ENCODE results near the gene ADCY5. TPM values are rescaled to one million over a fixed set of nuclear protein-coding genes. Genes with fewer than 3 reads are reported as not detected.

ADCY5 gene
- polyA plus RNA-seq, 4 donors = 0.67 to 6.9 (median 5.0) TPM

DNA sequence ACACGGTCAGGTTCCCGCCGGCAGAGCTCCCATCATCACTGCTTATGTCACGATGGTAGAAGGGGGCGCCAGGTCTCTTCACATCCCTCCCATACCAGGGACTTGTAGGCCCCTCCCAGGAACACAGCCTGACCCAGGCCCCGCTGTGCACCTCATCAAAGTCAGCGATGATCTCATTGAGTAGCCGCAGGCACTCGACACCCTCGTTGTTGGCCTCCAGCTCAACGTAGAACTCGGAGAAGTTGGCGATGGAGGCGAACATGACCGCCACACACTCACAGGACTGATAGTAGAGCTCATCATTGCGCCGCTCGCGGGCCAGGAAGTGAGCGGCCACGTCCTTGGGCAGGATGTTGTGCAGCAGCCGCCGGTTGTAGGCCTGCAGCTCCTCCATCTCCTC is 157.9 kb downstream of the ADCY5 start:
- Histone ChIP-seq H3K4me1 (ENCODE audit: control insufficient read depth in 3 of 3, insufficient read depth in 2 of 3, low read depth in 1 of 3, low read length in 2 of 3) (no peaks in the 10 kb centered on the region), H3K9me3 (ENCODE audit: control insufficient read depth in 2 of 2, insufficient read depth in 1 of 2, low read depth in 1 of 2, low read length in 1 of 2) (no peaks in the 10 kb centered on the region), H3K4me3 (ENCODE audit: low read depth in 1 of 3, low read length in 3 of 3) (no peak overlapping the region), H3K27me3 (ENCODE audit: control insufficient read depth in 3 of 3, insufficient read depth in 3 of 3, low read length in 3 of 3) (no peaks in the 10 kb centered on the region), H3K27ac (ENCODE audit: low read depth in 1 of 3, low read length in 2 of 3) (no peak overlapping the region), H3K36me3 (ENCODE audit: control insufficient read depth in 3 of 3, insufficient read depth in 2 of 3, low read depth in 1 of 3, low read length in 3 of 3) (peaks cover 0 to 47% (median 0%) of the 10 kb centered on the region in 3 donors)
- DNase-seq (no peak), FAIRE-seq (no peak)
- WGBS, 3 donors = 91 to 94% (median 92%) methylated on average over 23 of the region's 23 CpGs

DNA sequence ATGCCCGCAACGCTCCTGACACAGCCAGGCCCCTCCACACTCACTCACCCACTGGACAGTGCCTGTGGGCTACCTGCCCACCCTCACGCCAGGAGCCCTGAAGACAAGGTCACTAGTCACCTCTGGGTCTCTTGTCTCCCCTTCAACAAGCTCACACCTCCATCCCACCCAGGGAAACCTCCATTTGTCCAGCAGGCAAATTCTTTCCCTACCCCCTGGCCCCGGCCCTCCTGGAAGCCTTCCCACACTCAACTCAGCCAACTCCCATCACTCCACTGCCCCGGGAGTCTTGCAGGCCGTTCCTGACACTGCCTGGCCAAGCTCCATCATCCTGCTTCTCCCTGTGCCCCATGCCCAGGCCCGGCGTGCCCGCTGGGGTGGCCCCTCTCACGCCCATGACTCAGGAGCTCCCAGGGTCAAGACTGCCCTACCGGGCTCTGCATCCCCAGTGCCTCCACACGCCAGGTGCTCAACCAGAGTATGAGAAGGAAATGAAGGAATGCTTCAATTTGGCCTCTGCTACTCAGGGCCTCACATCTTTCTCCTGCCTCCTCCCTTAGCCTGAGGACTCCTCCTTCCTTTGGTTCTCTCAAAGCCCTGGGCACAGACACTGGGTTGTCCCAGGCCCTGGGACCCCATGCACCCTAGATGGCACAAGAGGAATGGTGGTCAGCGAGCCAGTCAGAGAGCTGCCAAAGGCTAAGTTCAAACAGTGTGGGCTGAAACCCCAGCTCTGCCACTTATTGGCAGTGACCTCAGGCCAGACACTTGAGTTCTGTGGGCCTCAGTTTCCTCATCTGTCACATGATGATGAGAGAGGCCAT is 158.6 kb downstream of the ADCY5 start:
- Histone ChIP-seq H3K27ac (ENCODE audit: low read depth in 1 of 3, low read length in 2 of 3) (no peak overlapping the region), H3K4me3 (ENCODE audit: low read depth in 1 of 3, low read length in 3 of 3) (no peak overlapping the region), H3K9me3 (ENCODE audit: control insufficient read depth in 2 of 2, insufficient read depth in 1 of 2, low read depth in 1 of 2, low read length in 1 of 2) (no peaks in the 10 kb centered on the region), H3K4me1 (ENCODE audit: control insufficient read depth in 3 of 3, insufficient read depth in 2 of 3, low read depth in 1 of 3, low read length in 2 of 3) (no peaks in the 10 kb centered on the region), H3K36me3 (ENCODE audit: control insufficient read depth in 3 of 3, insufficient read depth in 2 of 3, low read depth in 1 of 3, low read length in 3 of 3) (peaks cover 0 to 49% (median 0%) of the 10 kb centered on the region in 3 donors), H3K27me3 (ENCODE audit: control insufficient read depth in 3 of 3, insufficient read depth in 3 of 3, low read length in 3 of 3) (no peaks in the 10 kb centered on the region)
- DNase-seq (no peak), FAIRE-seq (no peak)
- WGBS, 3 donors = 83 to 87% (median 84%) methylated on average over 13 of the region's 13 CpGs

DNA sequence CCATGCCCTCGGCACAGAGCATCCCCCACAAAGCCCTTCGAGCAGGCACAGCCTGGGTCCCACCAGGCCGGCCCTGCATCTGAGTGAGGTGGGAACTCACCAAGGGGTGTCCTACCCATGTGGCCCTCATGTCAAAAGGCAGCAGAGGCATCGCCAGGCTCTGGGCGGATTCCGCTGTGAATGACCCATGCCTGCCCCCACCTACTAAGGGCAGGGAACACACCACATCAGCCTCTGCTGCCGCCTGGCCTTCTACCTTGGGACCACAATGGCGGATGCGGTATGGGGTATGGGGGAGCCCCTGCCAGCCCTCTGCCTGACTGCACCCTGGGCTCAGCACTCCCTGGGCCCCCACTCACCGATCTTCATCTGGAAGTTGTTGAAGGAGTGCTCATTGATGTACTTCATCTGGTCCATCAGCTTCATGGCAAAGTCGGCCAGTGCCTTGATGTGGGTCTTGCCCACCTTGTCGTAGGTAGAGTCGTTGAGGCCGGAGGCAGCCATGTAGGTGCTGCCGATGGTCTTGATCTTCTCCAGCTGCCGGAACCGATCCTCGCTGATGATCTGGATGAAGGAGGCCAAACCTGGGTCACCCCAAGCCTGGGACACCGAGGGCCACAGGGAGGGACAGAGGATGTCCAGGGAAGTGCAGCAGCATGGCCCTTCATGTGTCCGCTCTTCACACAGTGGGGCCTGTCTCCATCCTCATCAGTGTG is 159.3 kb downstream of the ADCY5 start:
- H3K4me1 ChIP-seq (ENCODE audit: control insufficient read depth in 3 of 3, insufficient read depth in 2 of 3, low read depth in 1 of 3, low read length in 2 of 3) = no peaks in the 10 kb centered on the region
- no peak overlapping the region for H3K27ac ChIP-seq (ENCODE audit: low read depth in 1 of 3, low read length in 2 of 3)
- no peak for FAIRE-seq
- peaks cover 0 to 57% (median 0%) of the 10 kb centered on the region in 3 donors for H3K36me3 ChIP-seq (ENCODE audit: control insufficient read depth in 3 of 3, insufficient read depth in 2 of 3, low read depth in 1 of 3, low read length in 3 of 3)
- H3K27me3 ChIP-seq (ENCODE audit: control insufficient read depth in 3 of 3, insufficient read depth in 3 of 3, low read length in 3 of 3) = no peaks in the 10 kb centered on the region
- no peak overlapping the region for H3K4me3 ChIP-seq (ENCODE audit: low read depth in 1 of 3, low read length in 3 of 3)
- DNase-seq = no peak
- no peaks in the 10 kb centered on the region for H3K9me3 ChIP-seq (ENCODE audit: control insufficient read depth in 2 of 2, insufficient read depth in 1 of 2, low read depth in 1 of 2, low read length in 1 of 2)
- 93 to 94% (median 93%) methylated on average over 20 of the region's 20 CpGs for WGBS, 3 donors

DNA sequence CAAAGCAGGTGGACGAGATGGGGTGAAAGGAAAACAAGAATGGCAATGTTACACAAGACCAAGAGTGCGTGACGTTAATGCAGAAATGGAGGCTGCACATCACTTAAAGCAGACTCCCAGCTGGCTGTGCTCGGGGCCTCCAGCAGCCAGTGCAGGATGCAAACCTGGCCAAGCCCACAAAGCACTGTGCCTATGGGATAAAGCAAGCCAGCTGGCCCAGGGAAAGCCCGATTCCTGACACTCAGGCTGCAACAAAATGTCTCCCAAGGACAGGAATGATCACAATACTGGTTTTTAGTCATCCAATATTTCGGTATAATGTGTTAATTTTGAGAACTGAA is 161.0 kb downstream of the ADCY5 start:
- no peak for FAIRE-seq
- H3K27me3 ChIP-seq (ENCODE audit: control insufficient read depth in 3 of 3, insufficient read depth in 3 of 3, low read length in 3 of 3) = no peaks in the 10 kb centered on the region
- H3K36me3 ChIP-seq (ENCODE audit: control insufficient read depth in 3 of 3, insufficient read depth in 2 of 3, low read depth in 1 of 3, low read length in 3 of 3) = peaks cover 0 to 65% (median 0%) of the 10 kb centered on the region in 3 donors
- no peak overlapping the region for H3K27ac ChIP-seq (ENCODE audit: low read depth in 1 of 3, low read length in 2 of 3)
- H3K4me3 ChIP-seq (ENCODE audit: low read depth in 1 of 3, low read length in 3 of 3) = no peak overlapping the region
- no peaks in the 10 kb centered on the region for H3K4me1 ChIP-seq (ENCODE audit: control insufficient read depth in 3 of 3, insufficient read depth in 2 of 3, low read depth in 1 of 3, low read length in 2 of 3)
- no peak for DNase-seq
- H3K9me3 ChIP-seq (ENCODE audit: control insufficient read depth in 2 of 2, insufficient read depth in 1 of 2, low read depth in 1 of 2, low read length in 1 of 2) = no peaks in the 10 kb centered on the region
- 71 to 78% (median 75%) methylated on average over 6 of the region's 6 CpGs for WGBS, 3 donors

DNA sequence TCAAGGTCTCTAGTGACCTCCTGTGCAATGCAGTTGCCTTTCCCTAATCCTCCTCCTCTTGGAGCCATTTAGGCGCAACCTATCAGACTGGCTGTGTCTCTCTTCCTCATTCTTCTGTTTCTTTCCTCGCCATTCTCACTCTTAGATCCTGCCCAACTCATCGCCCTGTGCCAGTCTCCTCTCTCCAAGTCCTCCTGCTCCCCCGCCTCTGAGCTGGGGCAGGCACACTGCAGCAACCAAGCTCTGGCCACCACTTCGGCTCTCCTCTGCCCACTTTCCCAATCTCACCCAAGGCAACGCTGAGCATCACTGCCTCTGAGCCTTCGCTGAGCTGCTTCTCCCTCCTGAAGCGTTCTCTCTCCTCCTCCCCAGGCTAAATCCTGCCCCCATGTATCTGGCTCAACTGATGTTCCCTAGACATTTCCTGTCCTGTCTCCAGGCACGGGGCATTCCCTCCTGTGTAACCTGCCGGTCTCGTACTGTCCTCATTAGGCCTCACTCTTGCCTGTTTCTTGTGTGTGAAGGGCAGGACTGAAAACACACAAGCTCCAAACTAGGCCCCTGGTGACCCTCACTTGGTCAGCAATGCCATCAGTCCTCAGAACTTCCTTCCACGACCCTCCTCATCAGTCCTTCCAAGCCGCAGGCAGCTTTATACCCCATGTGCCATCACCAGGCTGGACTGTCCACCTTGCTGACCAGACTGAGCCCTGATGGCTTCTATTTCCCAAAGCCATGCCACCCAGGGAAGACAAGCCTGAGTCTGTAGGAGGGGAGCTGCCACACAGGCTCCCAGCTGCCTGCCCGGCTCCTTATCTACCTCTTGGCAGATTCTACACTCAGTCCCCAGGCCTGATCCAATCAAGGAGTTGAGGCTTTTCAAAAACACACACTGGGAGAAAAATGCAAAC is 161.6 kb downstream of the ADCY5 start:
- H3K4me3 ChIP-seq (ENCODE audit: low read depth in 1 of 3, low read length in 3 of 3) = no peak overlapping the region
- no peaks in the 10 kb centered on the region for H3K27me3 ChIP-seq (ENCODE audit: control insufficient read depth in 3 of 3, insufficient read depth in 3 of 3, low read length in 3 of 3)
- DNase-seq (no peak), FAIRE-seq (no peak)
- WGBS, 3 donors = 84 to 90% (median 87%) methylated on average over 14 of the region's 14 CpGs
- peaks cover 0 to 64% (median 0%) of the 10 kb centered on the region in 3 donors for H3K36me3 ChIP-seq (ENCODE audit: control insufficient read depth in 3 of 3, insufficient read depth in 2 of 3, low read depth in 1 of 3, low read length in 3 of 3)
- H3K27ac ChIP-seq (ENCODE audit: low read depth in 1 of 3, low read length in 2 of 3) = no peak overlapping the region
- H3K4me1 ChIP-seq (ENCODE audit: control insufficient read depth in 3 of 3, insufficient read depth in 2 of 3, low read depth in 1 of 3, low read length in 2 of 3) = no peaks in the 10 kb centered on the region
- no peaks in the 10 kb centered on the region for H3K9me3 ChIP-seq (ENCODE audit: control insufficient read depth in 2 of 2, insufficient read depth in 1 of 2, low read depth in 1 of 2, low read length in 1 of 2)

DNA sequence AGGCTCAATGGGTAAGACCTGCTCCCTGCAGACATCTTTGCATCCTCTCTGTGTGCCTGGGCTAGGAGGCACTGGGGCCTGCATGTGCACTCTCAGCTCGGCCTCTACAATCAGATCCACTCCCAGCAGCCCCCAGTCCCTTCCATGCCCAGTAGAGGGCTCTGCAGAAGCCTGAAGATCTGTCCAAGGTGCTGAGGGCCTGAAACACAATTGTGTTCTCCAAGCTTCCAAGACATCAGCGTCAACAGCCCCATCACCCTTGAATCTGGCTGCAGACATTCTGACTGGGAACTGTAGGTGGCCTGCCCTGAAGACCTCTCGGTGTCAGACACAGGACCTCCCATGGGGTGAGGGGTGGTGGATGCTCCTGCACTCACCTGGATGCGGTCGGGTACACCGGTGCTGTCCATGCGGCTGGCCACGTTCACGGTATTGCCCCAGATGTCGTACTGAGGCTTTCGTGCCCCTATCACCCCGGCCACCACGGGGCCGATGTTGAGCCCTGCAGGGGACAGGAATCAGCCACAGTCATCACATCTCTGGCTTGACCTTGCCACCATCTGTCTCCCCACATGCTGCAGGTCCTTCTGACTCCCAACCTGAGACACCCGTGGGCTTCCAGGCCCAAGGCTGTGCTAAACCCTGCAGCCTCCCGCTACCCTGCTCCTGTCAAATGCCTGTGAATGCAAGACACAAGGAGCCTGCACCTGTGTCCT is 162.4 kb downstream of the ADCY5 start:
- peak; percentile 38 to 58 for DNase-seq
- Histone ChIP-seq H3K9me3 (ENCODE audit: control insufficient read depth in 2 of 2, insufficient read depth in 1 of 2, low read depth in 1 of 2, low read length in 1 of 2) (no peaks in the 10 kb centered on the region), H3K27me3 (ENCODE audit: control insufficient read depth in 3 of 3, insufficient read depth in 3 of 3, low read length in 3 of 3) (no peaks in the 10 kb centered on the region), H3K27ac (ENCODE audit: low read depth in 1 of 3, low read length in 2 of 3) (no peak overlapping the region), H3K36me3 (ENCODE audit: control insufficient read depth in 3 of 3, insufficient read depth in 2 of 3, low read depth in 1 of 3, low read length in 3 of 3) (peaks cover 0 to 64% (median 0%) of the 10 kb centered on the region in 3 donors), H3K4me3 (ENCODE audit: low read depth in 1 of 3, low read length in 3 of 3) (no peak overlapping the region), H3K4me1 (ENCODE audit: control insufficient read depth in 3 of 3, insufficient read depth in 2 of 3, low read depth in 1 of 3, low read length in 2 of 3) (no peaks in the 10 kb centered on the region)
- WGBS, 3 donors = 79 to 80% (median 80%) methylated on average over 16 of the region's 16 CpGs
- no peak for FAIRE-seq

DNA sequence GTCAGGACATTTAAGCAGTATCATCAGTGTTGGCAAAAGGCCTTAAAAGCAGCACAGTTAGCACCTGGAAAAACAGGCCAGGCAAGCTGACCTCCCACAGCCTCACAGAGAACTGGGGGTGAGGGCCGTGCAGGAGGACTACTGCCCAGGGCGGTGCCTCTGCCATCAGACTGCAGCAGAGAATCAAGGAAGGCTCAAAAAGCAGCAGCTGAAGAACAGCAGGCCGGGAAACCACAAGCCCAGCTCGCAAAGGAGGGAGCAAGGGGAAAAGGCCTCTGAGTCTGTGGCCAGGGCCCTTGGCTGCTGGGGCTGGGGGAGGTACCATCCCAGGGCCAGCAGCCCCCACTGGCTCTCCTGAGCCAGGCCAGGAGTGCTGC is 163.0 kb downstream of the ADCY5 start:
- FAIRE-seq (no peak), DNase-seq (no peak)
- Histone ChIP-seq H3K9me3 (ENCODE audit: control insufficient read depth in 2 of 2, insufficient read depth in 1 of 2, low read depth in 1 of 2, low read length in 1 of 2) (no peaks in the 10 kb centered on the region), H3K27me3 (ENCODE audit: control insufficient read depth in 3 of 3, insufficient read depth in 3 of 3, low read length in 3 of 3) (no peaks in the 10 kb centered on the region), H3K4me3 (ENCODE audit: low read depth in 1 of 3, low read length in 3 of 3) (no peak overlapping the region), H3K36me3 (ENCODE audit: control insufficient read depth in 3 of 3, insufficient read depth in 2 of 3, low read depth in 1 of 3, low read length in 3 of 3) (peaks cover 0 to 61% (median 0%) of the 10 kb centered on the region in 3 donors), H3K27ac (ENCODE audit: low read depth in 1 of 3, low read length in 2 of 3) (no peak overlapping the region), H3K4me1 (ENCODE audit: control insufficient read depth in 3 of 3, insufficient read depth in 2 of 3, low read depth in 1 of 3, low read length in 2 of 3) (no peaks in the 10 kb centered on the region)
- 70 to 78% (median 73%) methylated on average over 4 of the region's 4 CpGs for WGBS, 3 donors

DNA sequence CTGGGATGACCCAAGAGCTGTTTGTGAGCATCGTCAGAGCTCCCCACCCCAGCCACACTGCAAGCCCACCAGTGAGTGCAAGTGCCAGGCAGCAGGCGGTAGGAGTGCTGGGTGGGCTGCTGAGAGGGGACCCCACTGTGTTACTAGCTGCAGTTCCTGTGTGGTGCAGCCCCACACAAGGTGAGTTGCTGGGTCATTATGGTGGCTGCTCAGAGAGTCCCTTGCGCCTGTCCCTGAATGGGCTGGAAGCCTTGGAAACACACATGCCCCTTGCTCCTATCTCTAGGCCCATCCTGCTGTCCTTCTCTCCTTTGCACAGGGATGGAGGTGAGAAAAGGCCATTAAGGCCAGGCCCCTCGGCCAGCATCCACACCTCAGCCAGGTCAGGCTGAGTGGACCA is 163.4 kb downstream of the ADCY5 start:
- Histone ChIP-seq H3K4me1 (ENCODE audit: control insufficient read depth in 3 of 3, insufficient read depth in 2 of 3, low read depth in 1 of 3, low read length in 2 of 3) (no peaks in the 10 kb centered on the region), H3K9me3 (ENCODE audit: control insufficient read depth in 2 of 2, insufficient read depth in 1 of 2, low read depth in 1 of 2, low read length in 1 of 2) (no peaks in the 10 kb centered on the region), H3K4me3 (ENCODE audit: low read depth in 1 of 3, low read length in 3 of 3) (no peak overlapping the region), H3K27ac (ENCODE audit: low read depth in 1 of 3, low read length in 2 of 3) (no peak overlapping the region), H3K36me3 (ENCODE audit: control insufficient read depth in 3 of 3, insufficient read depth in 2 of 3, low read depth in 1 of 3, low read length in 3 of 3) (peaks cover 0 to 56% (median 0%) of the 10 kb centered on the region in 3 donors), H3K27me3 (ENCODE audit: control insufficient read depth in 3 of 3, insufficient read depth in 3 of 3, low read length in 3 of 3) (no peaks in the 10 kb centered on the region)
- WGBS, 3 donors = 81 to 88% (median 82%) methylated on average over 4 of the region's 4 CpGs
- no peak for DNase-seq
- FAIRE-seq = no peak

Data from small intestine (tissue), 7 donors.